ENCODE data around the gene UBE4B. TPM values are rescaled to one million over a fixed set of nuclear protein-coding genes. Genes with fewer than 3 reads are reported as not detected.

The UBE4B gene
- total and polyA plus RNA-seq, 10 of the 15 experiments (the other 5 are each of a cell fraction or from before 2014, with no cell fraction given), result 2.9 to 32.6 (median 20.7) TPM

GRCh38 chr1:10048601-10049000 is 15.8 kb downstream of the UBE4B start:
- Histone ChIP-seq H3K9me3 (replicated peaks; ENCODE audit: control insufficient read depth, insufficient read depth, low read length) (no peaks in the 10 kb centered on the region), H4K20me1 (ENCODE audit: control insufficient read depth, insufficient read depth) (no peaks in the 10 kb centered on the region), H3K36me3 (ENCODE audit: control insufficient read depth in 2 of 2, insufficient read depth in 2 of 2, low read length in 1 of 2) (peaks cover 0 to 13% of the 10 kb centered on the region in 2 experiments), H3K27ac (ENCODE audit: control insufficient read depth, insufficient read depth) (no peak overlapping the region), H3K27me3 (replicated peaks in 1 of 2; ENCODE audit: control insufficient read depth in 2 of 2, insufficient read depth in 2 of 2, low read length in 1 of 2) (no peaks in the 10 kb centered on the region), H3K9ac (ENCODE audit: control insufficient read depth, insufficient read depth, low read length) (no peak overlapping the region), H3K4me3 (no peak overlapping the region), H3K4me1 (ENCODE audit: control insufficient read depth, insufficient read depth, low read length) (no peaks in the 10 kb centered on the region), H3K4me2 (ENCODE audit: control insufficient read depth, insufficient read depth) (no peak overlapping the region), H2AFZ (ENCODE audit: control insufficient read depth, low read depth, low read length) (no peak overlapping the region), H3K79me2 (ENCODE audit: control insufficient read depth, insufficient read depth, low read length) (peaks cover 14% of the 10 kb centered on the region)
- in situ Hi-C loops (cut with MboI), result no loop called here
- RAD21 ChIA-PET (ENCODE audit: unreplicated experiment), result no interaction called here
- FAIRE-seq (no peak), ATAC-seq (no peak), DNase-seq (ENCODE audit: low read depth, low spot score) (no peak)
- CTCF ChIA-PET, result no interaction called here
- POLR2A ChIA-PET, result no interaction called here
- WGBS (ENCODE audit: insufficient coverage, insufficient replicate concordance, low lambda C conversion rate, missing lambda C conversion rate), result 81% methylated on average over 3 of the region's 3 CpGs
- intact Hi-C loops (cut with micrococcal nuclease; ENCODE audit: unreplicated experiment), result no loop called here
- SMC1A ChIA-PET (ENCODE audit: uncharacterized antibody, unreplicated experiment), result no interaction called here
- BruUV-seq (replicated peaks), result no TSS peak
- TF ChIP-seq GABPA (IDR thresholded peaks at IDR 0.05; ENCODE audit: low read depth), result no peak
- no peak for TF ChIP-seq RAD51 (IDR thresholded peaks at IDR 0.05)
- no peak for TF ChIP-seq SUZ12 (IDR thresholded peaks at IDR 0.05; ENCODE audit: unreplicated experiment)
- TF ChIP-seq NR2F1 (conservative IDR thresholded peaks at IDR 0.05), result no peak
- no peak for TF ChIP-seq DPF2 (IDR thresholded peaks at IDR 0.05)
- TF ChIP-seq EGR1 (IDR thresholded peaks at IDR 0.05; ENCODE audit: borderline replicate concordance in 1 of 2, low read depth in 2 of 2, low read length in 2 of 2), result no peak
- TF ChIP-seq, protein P1, sequence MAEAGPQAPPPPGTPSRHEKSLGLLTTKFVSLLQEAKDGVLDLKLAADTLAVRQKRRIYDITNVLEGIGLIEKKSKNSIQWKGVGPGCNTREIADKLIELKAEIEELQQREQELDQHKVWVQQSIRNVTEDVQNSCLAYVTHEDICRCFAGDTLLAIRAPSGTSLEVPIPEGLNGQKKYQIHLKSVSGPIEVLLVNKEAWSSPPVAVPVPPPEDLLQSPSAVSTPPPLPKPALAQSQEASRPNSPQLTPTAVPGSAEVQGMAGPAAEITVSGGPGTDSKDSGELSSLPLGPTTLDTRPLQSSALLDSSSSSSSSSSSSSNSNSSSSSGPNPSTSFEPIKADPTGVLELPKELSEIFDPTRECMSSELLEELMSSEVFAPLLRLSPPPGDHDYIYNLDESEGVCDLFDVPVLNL (IDR thresholded peaks at IDR 0.05; ENCODE audit: low read depth, low read length), result no peak
- TF ChIP-seq TCF7 (IDR thresholded peaks at IDR 0.05; ENCODE audit: borderline replicate concordance), result no peak
- no peak for TF ChIP-seq SREBF1 (IDR thresholded peaks at IDR 0.05; ENCODE audit: low read length)
- no peak for TF ChIP-seq TARDBP (IDR thresholded peaks at IDR 0.05; ENCODE audit: borderline replicate concordance)
